Neutrophil (primary cell): ENCODE measurements around the gene EYS.

Experiments
- H3K27ac ChIP-seq: fragments of 200-600 bp; sonication (generic); 2 replicates; pipeline ENCODE4 v1.5.1; 2016; ENCODE audit warnings: mild to moderate bottlenecking, moderate library complexity
- H3K27me3 ChIP-seq: fragments of 200-600 bp; sonication (generic); 2 replicates; pipeline ENCODE4 v1.6.0; 2016; ENCODE audit warnings: mild to moderate bottlenecking
- H3K36me3 ChIP-seq: fragments of 200-600 bp; sonication (generic); 2 replicates; pipeline ENCODE4 v1.5.1; 2017
- H3K4me1 ChIP-seq, 2 experiments: fragments of 200-600 bp in 1 of 2; sonication (generic) in 1 of 2; 1 replicate in 1 of 2; 2 replicates in 1 of 2; pipeline versions ENCODE4 v1.5.1 to v1.6.1; 2013 to 2016; ENCODE audit warnings: low read depth in 1 of 2, low read length in 1 of 2, mild to moderate bottlenecking in 1 of 2, moderate library complexity in 1 of 2; ENCODE audit not compliant: control insufficient read depth in 1 of 2, insufficient read depth in 1 of 2
- H3K4me3 ChIP-seq, 2 experiments: fragments of 200-600 bp in 1 of 2; sonication (generic) in 1 of 2; 1 replicate in 1 of 2; 2 replicates in 1 of 2; pipeline ENCODE4 v1.5.1; 2013 to 2016; ENCODE audit warnings: low read depth in 1 of 2, low read length in 1 of 2, mild to moderate bottlenecking in 1 of 2, moderate library complexity in 1 of 2
- H3K9me3 ChIP-seq: fragments of 200-600 bp; sonication (generic); 2 replicates; pipeline ENCODE4 v1.5.1; 2016
- TF ChIP-seq, protein P1 (sequence below): fragments of 200-600 bp; sonication (generic); IDR thresholded peaks from 2 replicates; pipeline ENCODE4 v1.5.1; 2016; ENCODE audit warnings: antibody characterized with exemption

Gene EYS

GRCh38 chr6:64486578-64487351 lies 1220.3 kb downstream of the EYS start:
- TF ChIP-seq, protein P1, sequence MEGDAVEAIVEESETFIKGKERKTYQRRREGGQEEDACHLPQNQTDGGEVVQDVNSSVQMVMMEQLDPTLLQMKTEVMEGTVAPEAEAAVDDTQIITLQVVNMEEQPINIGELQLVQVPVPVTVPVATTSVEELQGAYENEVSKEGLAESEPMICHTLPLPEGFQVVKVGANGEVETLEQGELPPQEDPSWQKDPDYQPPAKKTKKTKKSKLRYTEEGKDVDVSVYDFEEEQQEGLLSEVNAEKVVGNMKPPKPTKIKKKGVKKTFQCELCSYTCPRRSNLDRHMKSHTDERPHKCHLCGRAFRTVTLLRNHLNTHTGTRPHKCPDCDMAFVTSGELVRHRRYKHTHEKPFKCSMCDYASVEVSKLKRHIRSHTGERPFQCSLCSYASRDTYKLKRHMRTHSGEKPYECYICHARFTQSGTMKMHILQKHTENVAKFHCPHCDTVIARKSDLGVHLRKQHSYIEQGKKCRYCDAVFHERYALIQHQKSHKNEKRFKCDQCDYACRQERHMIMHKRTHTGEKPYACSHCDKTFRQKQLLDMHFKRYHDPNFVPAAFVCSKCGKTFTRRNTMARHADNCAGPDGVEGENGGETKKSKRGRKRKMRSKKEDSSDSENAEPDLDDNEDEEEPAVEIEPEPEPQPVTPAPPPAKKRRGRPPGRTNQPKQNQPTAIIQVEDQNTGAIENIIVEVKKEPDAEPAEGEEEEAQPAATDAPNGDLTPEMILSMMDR, result no peak

GRCh38 chr6:64483956-64484499 lies 1223.0 kb downstream of the EYS start:
- H3K4me1 ChIP-seq, result peaks cover 26 to 28% of the 10 kb centered on the region in 2 experiments
- H3K27me3 ChIP-seq, result no peaks in the 10 kb centered on the region
- TF ChIP-seq, protein P1, result no peak

More at GRCh38 chr6:64486578-64487351, 1220.3 kb downstream of the EYS start:
- Histone ChIP-seq H3K9me3 (no peaks in the 10 kb centered on the region), H3K4me3 (no peak overlapping the region), H3K4me1 (peaks cover 24 to 26% of the 10 kb centered on the region in 2 experiments), H3K27ac (no peak overlapping the region), H3K27me3 (no peaks in the 10 kb centered on the region), H3K36me3 (no peaks in the 10 kb centered on the region)

DNA sequence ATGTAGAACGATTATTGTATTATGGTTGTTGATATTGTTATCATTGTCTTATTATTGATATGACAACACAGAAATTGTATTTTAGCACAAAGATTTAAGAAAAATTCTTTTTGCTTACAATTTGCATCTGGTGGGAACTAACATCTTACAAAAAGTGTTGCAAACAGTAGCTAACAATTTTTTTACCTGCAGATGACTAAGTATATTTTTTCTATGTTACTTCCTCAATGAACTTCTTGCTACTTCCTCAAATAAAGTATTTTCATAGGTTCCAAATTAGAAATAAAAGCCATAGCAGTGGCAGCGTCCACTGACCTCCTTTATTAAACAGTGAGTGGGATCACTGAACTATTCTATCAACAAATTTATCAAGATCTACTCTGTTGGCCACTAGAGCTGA lies 1224.4 kb downstream of the EYS start:
- Histone ChIP-seq H3K27me3 (no peaks in the 10 kb centered on the region), H3K27ac (peak overlapping the region; percentile 84), H3K4me1 (peaks cover 26 to 28% of the 10 kb centered on the region in 2 experiments), H3K36me3 (no peaks in the 10 kb centered on the region), H3K9me3 (no peaks in the 10 kb centered on the region), H3K4me3 (peak overlapping the region in 1 of 2 experiments; percentile 2)
- TF ChIP-seq, protein P1, result no peak

More at GRCh38 chr6:64483956-64484499, 1223.0 kb downstream of the EYS start:
- H3K36me3 ChIP-seq, result no peaks in the 10 kb centered on the region
- peak overlapping the region; percentile 84 for H3K27ac ChIP-seq
- H3K9me3 ChIP-seq, result no peaks in the 10 kb centered on the region
- no peak overlapping the region for H3K4me3 ChIP-seq

GRCh38 chr6:64479134-64479533 lies 1227.9 kb downstream of the EYS start:
- Histone ChIP-seq H3K9me3 (no peaks in the 10 kb centered on the region), H3K4me1 (peaks cover 26% of the 10 kb centered on the region in 2 experiments), H3K27ac (no peak overlapping the region), H3K27me3 (no peaks in the 10 kb centered on the region), H3K36me3 (no peaks in the 10 kb centered on the region), H3K4me3 (no peak overlapping the region)
- TF ChIP-seq, protein P1, result no peak

- peaks cover 8 to 9% of the 10 kb centered on the region in 2 experiments for H3K4me1 ChIP-seq
- no peak overlapping the region for H3K4me3 ChIP-seq
- H3K27ac ChIP-seq, result no peak overlapping the region
- H3K9me3 ChIP-seq, result no peaks in the 10 kb centered on the region
- TF ChIP-seq, protein P1, result no peak
- H3K27me3 ChIP-seq, result no peaks in the 10 kb centered on the region
- no peaks in the 10 kb centered on the region for H3K36me3 ChIP-seq
Observed at GRCh38 chr6:64477391-64477790, 1229.6 kb downstream of the EYS start.
